Coronary artery (tissue), 2 donors: Measurements from ENCODE around the gene NTNG2.

Experiments used
- DNase-seq: peaks from one replicate; pipeline ENCODE4 v3.0.0-alpha.2; 2017; ENCODE audit warnings: low spot score
- H3K27ac ChIP-seq, 2 donors: fragments of 200-600 bp; sonication (generic); one replicate each; pipeline ENCODE4 v1.5.1; 2016 to 2019
- H3K4me3 ChIP-seq: fragments of 200-600 bp; sonication (generic); 2 replicates; pipeline ENCODE4 v1.5.1; 2016; ENCODE audit warnings: mild to moderate bottlenecking, moderate library complexity
- CTCF ChIP-seq: fragments of 200-600 bp; sonication (generic); IDR thresholded peaks from one replicate; pipeline ENCODE4 v1.5.1; 2019; ENCODE audit warnings: antibody characterized with exemption

Gene NTNG2

GRCh38 chr9:132182314-132183091 is 20.6 kb downstream of the NTNG2 start:
- TF ChIP-seq CTCF, result no peak
- DNase-seq, result no peak
- H3K4me3 ChIP-seq, result no peak overlapping the region
- H3K27ac ChIP-seq, result no peak overlapping the region

GRCh38 chr9:132183134-132183533 is 21.3 kb downstream of the NTNG2 start:
- no peak for TF ChIP-seq CTCF
- Histone ChIP-seq H3K4me3 (no peak overlapping the region), H3K27ac (no peak overlapping the region)
- DNase-seq, result no peak

- no peak for TF ChIP-seq CTCF
- H3K4me3 ChIP-seq, result no peak overlapping the region
- no peak overlapping the region for H3K27ac ChIP-seq
- no peak for DNase-seq
Observed at GRCh38 chr9:132183715-132184114, 21.9 kb downstream of the NTNG2 start.

- DNase-seq, result no peak
- TF ChIP-seq CTCF, result no peak
- H3K27ac ChIP-seq, result no peak overlapping the region
- no peak overlapping the region for H3K4me3 ChIP-seq
Observed at GRCh38 chr9:132184124-132184523, 22.3 kb downstream of the NTNG2 start.

- Histone ChIP-seq H3K27ac (no peak overlapping the region), H3K4me3 (no peak overlapping the region)
- TF ChIP-seq CTCF, result no peak
- DNase-seq, result no peak
Observed at GRCh38 chr9:132185073-132186009, 23.5 kb downstream of the NTNG2 start.

GRCh38 chr9:132187121-132187620 is 25.3 kb downstream of the NTNG2 start:
- Histone ChIP-seq H3K4me3 (no peak overlapping the region), H3K27ac (no peak overlapping the region)
- no peak for TF ChIP-seq CTCF
- DNase-seq, result no peak
